Measurements from ENCODE around the gene CKAP5. TPM values are rescaled to one million over a fixed set of nuclear protein-coding genes. Genes with fewer than 3 reads are reported as not detected.

The CKAP5 gene
- total and polyA plus RNA-seq, 2 experiments from 2014 or later = 67.9 to 120 TPM

DNA sequence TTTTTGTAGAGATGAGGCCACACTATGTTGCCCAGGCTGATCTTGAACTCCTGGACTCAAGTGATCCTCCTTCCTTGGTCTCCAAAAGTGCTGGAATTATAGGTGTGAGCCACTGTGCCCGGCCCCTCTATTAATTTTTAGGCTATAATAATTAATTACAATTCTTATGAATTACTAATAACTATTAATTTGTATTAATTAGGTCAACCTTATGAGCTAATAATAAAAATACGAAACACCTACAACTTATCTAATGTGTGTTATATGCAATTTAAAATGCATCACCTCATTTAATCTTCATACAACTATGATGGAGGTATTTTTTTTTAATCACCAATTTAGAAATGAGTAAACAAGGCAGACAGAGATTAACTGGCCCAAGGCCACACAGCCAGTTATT lies 46.0 kb upstream of the CKAP5 start (continued):
- TF ChIP-seq ZNF462 (CRISPR knock-in tag; IDR thresholded peaks at IDR 0.05) = no peak
- no peak for TF ChIP-seq ZNF114 (CRISPR knock-in tag; IDR thresholded peaks at IDR 0.05)

DNA sequence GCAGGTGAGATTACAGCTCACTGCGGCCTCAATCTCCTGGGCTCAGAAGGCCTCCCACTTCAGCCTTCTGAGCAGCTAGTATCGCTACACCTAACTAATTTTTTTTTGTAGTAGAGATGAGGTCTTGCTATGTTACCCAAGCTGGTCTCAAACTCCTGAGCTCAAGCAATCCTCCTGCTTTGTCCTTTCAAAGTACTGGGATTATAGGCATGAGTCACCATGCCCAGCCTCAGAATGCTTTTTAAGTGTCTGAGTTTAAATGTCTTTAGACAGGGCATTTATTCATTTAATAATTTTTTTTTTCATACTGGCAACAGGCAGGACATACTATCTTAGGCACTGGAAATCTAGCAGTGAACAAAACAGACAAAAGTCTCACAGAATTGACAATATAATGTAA lies 44.6 kb upstream of the CKAP5 start:
- H3K4me3 Mint-ChIP-seq = no peak overlapping the region
- Histone ChIP-seq H3F3A (replicated peaks; ENCODE audit: low read depth) (no peaks in the 10 kb centered on the region), H3K4me2 (no peak overlapping the region), H3K9me2 (ENCODE audit: insufficient read depth) (no peaks in the 10 kb centered on the region), H4K20me1 (replicated peaks; ENCODE audit: insufficient read depth) (no peaks in the 10 kb centered on the region; the same call in 1 of the 2 replicates), H3K4me3 (no peak overlapping the region), H3K4me1 (ENCODE audit: insufficient read depth) (no peaks in the 10 kb centered on the region), H3K27ac (ENCODE audit: low read depth) (no peak overlapping the region), H2AFZ (no peak overlapping the region), H3K79me2 (replicated peaks; ENCODE audit: insufficient read depth) (no peaks in the 10 kb centered on the region), H3K27me3 (ENCODE audit: insufficient read depth) (no peaks in the 10 kb centered on the region), H3K36me3 (ENCODE audit: insufficient read depth) (peaks cover 25% of the 10 kb centered on the region; the same call in 1 of the 2 replicates)
- no peaks in the 10 kb centered on the region for H3K27me3 Mint-ChIP-seq (ENCODE audit: insufficient read depth, low read depth, poor library complexity)
- no peak overlapping the region for H3K27ac Mint-ChIP-seq
- DNase-seq (ENCODE audit: low spot score) (no peak), ATAC-seq (no peak)
- H3K9me3 Mint-ChIP-seq = no peaks in the 10 kb centered on the region
- peaks cover 2% of the 10 kb centered on the region; the same call in 1 of the 3 replicates for H3K4me1 Mint-ChIP-seq
- H3K36me3 Mint-ChIP-seq (ENCODE audit: low read depth) = peaks cover 57% of the 10 kb centered on the region
- no peak for TF ChIP-seq POLR2AphosphoS5 (IDR thresholded peaks at IDR 0.05; ENCODE audit: low read depth)
- TF ChIP-seq EZH2phosphoT487 (IDR thresholded peaks at IDR 0.05; ENCODE audit: unreplicated experiment) = no peak
- no peak for TF ChIP-seq JUNB (IDR thresholded peaks at IDR 0.05; ENCODE audit: unreplicated experiment)
- no peak for TF ChIP-seq ZNF331 (CRISPR knock-in tag; IDR thresholded peaks at IDR 0.05; ENCODE audit: low read depth)
- TF ChIP-seq, protein P1, sequence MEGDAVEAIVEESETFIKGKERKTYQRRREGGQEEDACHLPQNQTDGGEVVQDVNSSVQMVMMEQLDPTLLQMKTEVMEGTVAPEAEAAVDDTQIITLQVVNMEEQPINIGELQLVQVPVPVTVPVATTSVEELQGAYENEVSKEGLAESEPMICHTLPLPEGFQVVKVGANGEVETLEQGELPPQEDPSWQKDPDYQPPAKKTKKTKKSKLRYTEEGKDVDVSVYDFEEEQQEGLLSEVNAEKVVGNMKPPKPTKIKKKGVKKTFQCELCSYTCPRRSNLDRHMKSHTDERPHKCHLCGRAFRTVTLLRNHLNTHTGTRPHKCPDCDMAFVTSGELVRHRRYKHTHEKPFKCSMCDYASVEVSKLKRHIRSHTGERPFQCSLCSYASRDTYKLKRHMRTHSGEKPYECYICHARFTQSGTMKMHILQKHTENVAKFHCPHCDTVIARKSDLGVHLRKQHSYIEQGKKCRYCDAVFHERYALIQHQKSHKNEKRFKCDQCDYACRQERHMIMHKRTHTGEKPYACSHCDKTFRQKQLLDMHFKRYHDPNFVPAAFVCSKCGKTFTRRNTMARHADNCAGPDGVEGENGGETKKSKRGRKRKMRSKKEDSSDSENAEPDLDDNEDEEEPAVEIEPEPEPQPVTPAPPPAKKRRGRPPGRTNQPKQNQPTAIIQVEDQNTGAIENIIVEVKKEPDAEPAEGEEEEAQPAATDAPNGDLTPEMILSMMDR (conservative IDR thresholded peaks at IDR 0.05; ENCODE audit: low read depth in 2 of 2) = no peak
- no peak for TF ChIP-seq ZNF462 (CRISPR knock-in tag; IDR thresholded peaks at IDR 0.05)
- TF ChIP-seq STAT1 (IDR thresholded peaks at IDR 0.05; ENCODE audit: unreplicated experiment) = no peak
- no peak for TF ChIP-seq ZNF114 (CRISPR knock-in tag; IDR thresholded peaks at IDR 0.05)
- TF ChIP-seq NANOG (IDR thresholded peaks at IDR 0.05; ENCODE audit: borderline replicate concordance) = no peak

Data from GM23338 (cell line).